ENCODE measurements around the gene BLVRA. TPM values are rescaled to one million over a fixed set of nuclear protein-coding genes. Genes with fewer than 3 reads are reported as not detected.
A peak's percentile ranks its signal among the peaks of the same experiment; 100 is the strongest.

The BLVRA gene
- total and polyA plus RNA-seq, 2 donors (not counting 1 experiment from before 2014, with no cell fraction given) = 72.8 to 108 TPM

DNA sequence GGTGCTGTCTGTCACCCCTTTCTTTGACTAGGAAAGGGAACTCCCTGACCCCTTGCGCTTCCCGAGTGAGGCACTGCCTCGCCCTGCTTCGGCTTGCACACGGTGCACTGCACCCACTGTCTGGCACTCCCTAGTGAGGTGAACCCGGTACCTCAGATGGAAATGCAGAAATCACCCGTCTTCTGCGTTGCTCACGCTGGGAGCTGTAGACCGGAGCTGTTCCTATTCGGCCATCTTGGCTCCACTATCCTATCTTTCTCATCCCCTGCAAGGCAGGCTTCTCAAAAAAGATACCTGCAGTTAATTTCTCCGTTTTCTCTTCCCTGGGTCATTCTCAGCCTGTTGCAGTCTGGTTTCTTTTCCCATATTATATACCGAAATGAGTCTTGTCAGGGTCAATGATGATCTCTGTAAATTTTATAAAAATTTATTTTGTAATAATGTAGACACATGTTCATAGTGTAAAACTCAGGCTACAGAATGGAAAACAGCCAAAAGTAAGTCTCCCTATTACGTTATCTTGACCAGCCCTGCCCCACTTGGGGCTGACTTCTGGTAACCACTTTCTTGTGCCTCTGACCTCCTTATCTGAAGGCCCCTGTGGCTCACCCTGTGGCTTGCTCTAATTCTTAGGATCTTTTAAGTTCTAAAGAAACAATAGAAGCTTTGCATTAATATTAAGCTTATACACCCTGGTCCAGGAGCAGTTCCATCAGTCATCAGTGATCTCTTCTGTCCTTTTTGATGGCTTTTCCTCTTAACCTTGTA, 20.7 kb downstream of the BLVRA start:
- H3K9me3 ChIP-seq (ENCODE audit: control insufficient read depth, insufficient read depth, low read depth, low read length) = no peaks in the 10 kb centered on the region
- no peak for TF ChIP-seq EZH2 (IDR thresholded peaks at IDR 0.05; ENCODE audit: low read length, missing control alignments)
- TF ChIP-seq, protein P1, sequence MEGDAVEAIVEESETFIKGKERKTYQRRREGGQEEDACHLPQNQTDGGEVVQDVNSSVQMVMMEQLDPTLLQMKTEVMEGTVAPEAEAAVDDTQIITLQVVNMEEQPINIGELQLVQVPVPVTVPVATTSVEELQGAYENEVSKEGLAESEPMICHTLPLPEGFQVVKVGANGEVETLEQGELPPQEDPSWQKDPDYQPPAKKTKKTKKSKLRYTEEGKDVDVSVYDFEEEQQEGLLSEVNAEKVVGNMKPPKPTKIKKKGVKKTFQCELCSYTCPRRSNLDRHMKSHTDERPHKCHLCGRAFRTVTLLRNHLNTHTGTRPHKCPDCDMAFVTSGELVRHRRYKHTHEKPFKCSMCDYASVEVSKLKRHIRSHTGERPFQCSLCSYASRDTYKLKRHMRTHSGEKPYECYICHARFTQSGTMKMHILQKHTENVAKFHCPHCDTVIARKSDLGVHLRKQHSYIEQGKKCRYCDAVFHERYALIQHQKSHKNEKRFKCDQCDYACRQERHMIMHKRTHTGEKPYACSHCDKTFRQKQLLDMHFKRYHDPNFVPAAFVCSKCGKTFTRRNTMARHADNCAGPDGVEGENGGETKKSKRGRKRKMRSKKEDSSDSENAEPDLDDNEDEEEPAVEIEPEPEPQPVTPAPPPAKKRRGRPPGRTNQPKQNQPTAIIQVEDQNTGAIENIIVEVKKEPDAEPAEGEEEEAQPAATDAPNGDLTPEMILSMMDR (conservative IDR thresholded peaks at IDR 0.05 in 1 of 2, IDR thresholded peaks at IDR 0.05 in 1 of 2; ENCODE audit: low read depth in 1 of 2, low read length in 2 of 2) = no peak
- peaks cover 6% of the 10 kb centered on the region for H3K4me1 ChIP-seq (ENCODE audit: control insufficient read depth, extremely low read depth, insufficient read depth, low read length)
- H3K9ac ChIP-seq (ENCODE audit: insufficient read depth, low read length) = no peak overlapping the region
- no peak overlapping the region for H3K4me2 ChIP-seq (ENCODE audit: extremely low read depth, insufficient read depth, low read length)
- DNase-seq (ENCODE audit: low read depth in 2 of 2) = no peak
- H3K27me3 ChIP-seq (ENCODE audit: control insufficient read depth, insufficient read depth, low read length) = no peaks in the 10 kb centered on the region
- H3K4me3 ChIP-seq (replicated peaks in 1 of 4; ENCODE audit: control extremely low read depth in 1 of 4, insufficient read depth in 1 of 4, low read depth in 3 of 4, low read length in 4 of 4) = no peak overlapping the region
- no peaks in the 10 kb centered on the region for H4K20me1 ChIP-seq (ENCODE audit: control insufficient read depth, extremely low read depth, insufficient read depth, low read length)
- H3K36me3 ChIP-seq (ENCODE audit: control insufficient read depth, insufficient read depth, low read length) = no peaks in the 10 kb centered on the region
- no peak overlapping the region for H3K27ac ChIP-seq (ENCODE audit: insufficient read depth, low read length)
- no peak overlapping the region for H2AFZ ChIP-seq (ENCODE audit: low read length)
- no peaks in the 10 kb centered on the region for H3K79me2 ChIP-seq (ENCODE audit: control insufficient read depth, insufficient read depth, low read length)

DNA sequence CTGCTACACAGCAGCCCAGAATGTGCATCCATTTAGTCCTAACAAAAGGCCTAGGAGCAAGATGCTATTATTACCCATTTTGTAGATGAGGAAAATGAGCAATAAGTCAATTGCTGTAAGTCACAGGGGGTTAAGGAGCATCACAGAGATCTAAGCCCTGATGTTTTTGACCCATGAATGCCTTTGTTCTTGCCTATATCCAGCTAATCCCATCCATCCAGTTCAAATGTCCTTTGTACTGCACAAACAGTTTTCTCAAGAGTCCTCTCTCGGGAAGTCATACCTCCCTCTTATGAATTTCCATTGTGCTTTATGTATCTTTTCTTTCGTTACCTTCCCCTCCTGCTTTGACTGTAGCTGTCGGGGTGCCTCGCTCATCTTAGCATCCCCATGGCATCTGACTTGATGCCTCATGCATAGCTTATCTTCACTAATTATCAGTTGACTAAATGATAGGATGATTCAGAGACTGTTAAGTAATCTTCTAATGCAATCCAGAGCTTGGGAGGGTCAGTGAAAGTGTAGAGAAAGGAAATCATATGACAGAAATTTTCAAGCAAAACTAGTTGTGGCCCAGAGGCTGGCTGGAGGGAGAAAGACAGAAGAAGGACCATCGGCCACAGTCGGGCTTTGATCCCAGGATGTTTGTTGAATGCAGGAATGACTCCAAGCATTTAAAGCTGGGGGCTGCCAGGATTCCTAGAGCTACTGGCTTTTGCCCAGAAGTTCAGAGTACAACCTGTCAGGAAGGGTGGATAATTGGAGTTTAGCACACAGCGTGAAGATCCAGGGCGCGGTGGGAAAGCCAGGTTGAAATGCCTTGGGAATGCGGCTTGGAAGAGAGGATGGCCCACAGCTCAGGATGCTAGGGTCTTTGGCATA, 23.5 kb downstream of the BLVRA start:
- Histone ChIP-seq H3K27me3 (ENCODE audit: control insufficient read depth, insufficient read depth, low read length) (no peaks in the 10 kb centered on the region), H2AFZ (ENCODE audit: low read length) (no peak overlapping the region), H3K79me2 (ENCODE audit: control insufficient read depth, insufficient read depth, low read length) (no peaks in the 10 kb centered on the region), H4K20me1 (ENCODE audit: control insufficient read depth, extremely low read depth, insufficient read depth, low read length) (no peaks in the 10 kb centered on the region), H3K9ac (ENCODE audit: insufficient read depth, low read length) (no peak overlapping the region), H3K4me3 (replicated peaks in 1 of 4; ENCODE audit: control extremely low read depth in 1 of 4, insufficient read depth in 1 of 4, low read depth in 3 of 4, low read length in 4 of 4) (no peak overlapping the region), H3K4me2 (ENCODE audit: extremely low read depth, insufficient read depth, low read length) (peak overlapping the region; percentile 52), H3K36me3 (ENCODE audit: control insufficient read depth, insufficient read depth, low read length) (no peaks in the 10 kb centered on the region), H3K4me1 (ENCODE audit: control insufficient read depth, extremely low read depth, insufficient read depth, low read length) (peaks cover 13% of the 10 kb centered on the region), H3K27ac (ENCODE audit: insufficient read depth, low read length) (no peak overlapping the region), H3K9me3 (ENCODE audit: control insufficient read depth, insufficient read depth, low read depth, low read length) (no peaks in the 10 kb centered on the region)
- TF ChIP-seq, protein P1 (conservative IDR thresholded peaks at IDR 0.05 in 1 of 2, IDR thresholded peaks at IDR 0.05 in 1 of 2; ENCODE audit: low read depth in 1 of 2, low read length in 2 of 2) = no peak
- no peak for TF ChIP-seq EZH2 (IDR thresholded peaks at IDR 0.05; ENCODE audit: low read length, missing control alignments)
- DNase-seq (ENCODE audit: low read depth in 2 of 2) = peak; percentile 62 to 63
